Tibial nerve (tissue), 4 donors: ENCODE data around the gene SPTBN1. TPM values are rescaled to one million over a fixed set of nuclear protein-coding genes. Genes with fewer than 3 reads are reported as not detected.

Experiments used
- DNase-seq, 2 donors: peaks; one replicate each; pipeline ENCODE4 v3.0.0-alpha.2; 2019; ENCODE audit warnings: low spot score in 2 of 2
- H3K27ac ChIP-seq, 4 donors: fragments of 200-600 bp; sonication (generic) in 3 of 4; one replicate each; pipeline ENCODE4 v1.5.1; 2017 to 2019; ENCODE audit warnings: mild to moderate bottlenecking in 1 of 4
- H3K27me3 ChIP-seq, 2 donors: fragments of 200-600 bp; sonication (generic) in 1 of 2; one replicate each; pipeline versions ENCODE4 v1.5.1 to v1.6.0; 2017 to 2019
- H3K36me3 ChIP-seq, 3 donors: fragments of 200-600 bp; sonication (generic); one replicate each; pipeline ENCODE4 v1.5.1; 2018 to 2019
- H3K4me1 ChIP-seq, 4 donors: fragments of 200-600 bp; sonication (generic) in 3 of 4; one replicate each; pipeline ENCODE4 v1.5.1; 2017 to 2019
- H3K4me3 ChIP-seq, 4 donors: fragments of 200-600 bp; sonication (generic) in 3 of 4; one replicate each; pipeline ENCODE4 v1.5.1; 2017 to 2019; ENCODE audit warnings: mild to moderate bottlenecking in 1 of 4, moderate library complexity in 1 of 4
- H3K9me3 ChIP-seq, 4 donors: fragments of 200-600 bp; sonication (generic) in 3 of 4; one replicate each; pipeline ENCODE4 v1.5.1; 2017 to 2019
- EP300 ChIP-seq, 2 donors: sonication (generic); formaldehyde crosslinking; IDR thresholded peaks; one replicate each; pipeline ENCODE4 v1.6.1; 2017; ENCODE audit warnings: antibody characterized with exemption in 2 of 2, mild to moderate bottlenecking in 1 of 2
- POLR2A ChIP-seq, 2 donors: fragments of 450-650 bp; IDR thresholded peaks; one replicate each; pipeline ENCODE4 v1.6.1; 2017; ENCODE audit warnings: antibody characterized with exemption in 2 of 2, mild to moderate bottlenecking in 2 of 2, moderate library complexity in 2 of 2
- WGBS, 2 donors: methylation state at CpG; one replicate each; pipeline ENCODE4 v1.1.5; 2018; 5-methylcytosine and 5-hydroxymethylcytosine counted together
- total RNA-seq, 4 donors: library from RNA; depleted of rRNA; stranded (reverse); fragments of >200 nt; gene quantifications; one replicate each; pipeline ENCODE4 v1.1.0, GENCODE V29; 2016
- TF ChIP-seq, protein P1 (sequence below), 5 experiments: fragments of 200-600 bp in 3 of 5; fragments of 450-650 bp in 2 of 5; sonication (generic) in 3 of 5; IDR thresholded peaks; one replicate each; pipeline ENCODE4 v1.5.1; 2016 to 2019; ENCODE audit warnings: antibody characterized with exemption in 5 of 5, mild to moderate bottlenecking in 3 of 5, moderate library complexity in 2 of 5

Gene SPTBN1
- total RNA-seq, 4 donors from 2014 or later = 670 to 967 (median 890) TPM

DNA sequence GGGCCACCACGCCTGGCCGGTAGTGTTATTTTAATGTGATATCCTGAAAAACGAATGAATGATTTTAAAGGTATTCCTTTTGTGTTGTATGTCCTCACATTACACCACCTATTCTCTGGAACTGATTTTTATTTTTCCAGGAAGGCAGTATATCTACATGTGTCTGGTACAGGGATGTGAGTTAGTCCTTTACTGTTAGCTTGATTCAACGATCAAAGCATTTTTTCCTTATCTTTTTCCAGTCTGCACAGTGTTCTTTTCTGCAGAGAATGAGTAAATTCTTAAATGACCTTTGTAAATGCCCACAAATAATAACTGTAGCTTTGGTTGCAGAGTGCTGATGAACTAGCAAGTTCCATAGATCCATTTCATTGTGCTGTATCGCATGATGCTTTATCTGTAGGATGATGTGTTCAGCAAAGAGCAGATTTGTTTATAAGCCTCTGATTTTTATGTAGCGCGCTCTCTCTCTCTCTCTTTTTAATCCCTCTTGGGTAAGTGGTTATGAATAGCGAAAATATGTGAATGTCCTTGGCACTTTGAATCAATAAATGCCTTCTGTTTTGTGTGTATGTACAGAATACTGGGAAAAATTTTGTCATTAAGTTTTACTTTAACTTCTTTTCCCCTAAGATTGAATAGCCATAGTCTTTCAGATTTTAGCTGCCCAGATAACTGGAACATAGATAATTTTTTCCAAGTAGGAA is 184.9 kb downstream of the SPTBN1 start:
- Histone ChIP-seq H3K36me3 (peaks cover 6 to 67% (median 16%) of the 10 kb centered on the region in 3 donors), H3K4me1 (peaks cover 0 to 62% (median 27%) of the 10 kb centered on the region in 4 donors), H3K9me3 (no peaks in the 10 kb centered on the region), H3K27me3 (no peaks in the 10 kb centered on the region), H3K27ac (peak overlapping the region in 2 of 4 donors; percentile 58 to 64), H3K4me3 (no peak overlapping the region)
- 47 to 54% methylated on average over 8 of the region's 8 CpGs for WGBS, 2 donors
- DNase-seq = no peak
- TF ChIP-seq EP300 (IDR thresholded peaks at IDR 0.05) = no peak
- TF ChIP-seq POLR2A (IDR thresholded peaks at IDR 0.05) = no peak
- TF ChIP-seq, protein P1, sequence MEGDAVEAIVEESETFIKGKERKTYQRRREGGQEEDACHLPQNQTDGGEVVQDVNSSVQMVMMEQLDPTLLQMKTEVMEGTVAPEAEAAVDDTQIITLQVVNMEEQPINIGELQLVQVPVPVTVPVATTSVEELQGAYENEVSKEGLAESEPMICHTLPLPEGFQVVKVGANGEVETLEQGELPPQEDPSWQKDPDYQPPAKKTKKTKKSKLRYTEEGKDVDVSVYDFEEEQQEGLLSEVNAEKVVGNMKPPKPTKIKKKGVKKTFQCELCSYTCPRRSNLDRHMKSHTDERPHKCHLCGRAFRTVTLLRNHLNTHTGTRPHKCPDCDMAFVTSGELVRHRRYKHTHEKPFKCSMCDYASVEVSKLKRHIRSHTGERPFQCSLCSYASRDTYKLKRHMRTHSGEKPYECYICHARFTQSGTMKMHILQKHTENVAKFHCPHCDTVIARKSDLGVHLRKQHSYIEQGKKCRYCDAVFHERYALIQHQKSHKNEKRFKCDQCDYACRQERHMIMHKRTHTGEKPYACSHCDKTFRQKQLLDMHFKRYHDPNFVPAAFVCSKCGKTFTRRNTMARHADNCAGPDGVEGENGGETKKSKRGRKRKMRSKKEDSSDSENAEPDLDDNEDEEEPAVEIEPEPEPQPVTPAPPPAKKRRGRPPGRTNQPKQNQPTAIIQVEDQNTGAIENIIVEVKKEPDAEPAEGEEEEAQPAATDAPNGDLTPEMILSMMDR (IDR thresholded peaks at IDR 0.05) = no peak

- no peak for DNase-seq
- H3K27ac ChIP-seq = peak overlapping the region; percentile 14 to 64 (median 54)
- H3K27me3 ChIP-seq = no peaks in the 10 kb centered on the region
- WGBS, 2 donors = 58 to 65% methylated on average over 8 of the region's 8 CpGs
- TF ChIP-seq POLR2A (IDR thresholded peaks at IDR 0.05) (no peak), EP300 (IDR thresholded peaks at IDR 0.05) (no peak)
- TF ChIP-seq, protein P1 (IDR thresholded peaks at IDR 0.05) = no peak
- H3K36me3 ChIP-seq = peaks cover 16 to 73% (median 26%) of the 10 kb centered on the region in 3 donors
- no peaks in the 10 kb centered on the region for H3K9me3 ChIP-seq
- H3K4me3 ChIP-seq = no peak overlapping the region
- H3K4me1 ChIP-seq = peaks cover 0 to 52% (median 22%) of the 10 kb centered on the region in 4 donors
Observed at GRCh38 chr2:54641988-54642387, 185.9 kb downstream of the SPTBN1 start.

DNA sequence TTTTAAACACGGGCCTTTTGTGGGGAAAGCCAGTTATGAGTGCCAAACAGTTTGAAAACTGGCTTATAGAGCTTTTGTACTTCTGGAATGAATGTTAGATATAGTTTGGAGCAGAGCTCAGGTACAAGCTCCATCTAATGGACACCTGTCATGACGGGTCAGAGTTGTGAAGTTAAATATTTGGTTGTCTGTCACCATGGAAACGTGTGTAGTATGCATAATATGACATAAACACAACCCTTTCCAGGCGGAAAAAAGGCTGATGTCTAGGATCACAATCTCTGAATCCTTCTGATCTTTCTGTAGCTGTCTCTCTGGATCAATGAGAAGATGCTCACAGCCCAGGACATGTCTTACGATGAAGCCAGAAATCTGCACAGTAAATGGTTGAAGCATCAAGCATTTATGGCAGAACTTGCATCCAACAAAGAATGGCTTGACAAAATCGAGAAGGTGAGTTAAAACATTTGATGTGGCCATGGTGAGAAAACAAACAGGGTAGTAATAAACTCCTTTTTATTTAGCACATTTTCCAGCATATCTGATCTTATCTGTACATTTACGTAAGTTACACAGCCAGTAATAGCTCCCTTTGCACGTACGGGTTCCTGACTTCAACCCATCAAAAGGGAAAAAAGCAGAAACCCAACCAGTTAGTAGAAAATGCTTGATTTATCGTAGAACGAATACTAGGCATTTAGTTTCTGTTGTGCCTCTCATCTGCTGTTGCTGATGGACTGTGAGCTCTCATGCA is 186.7 kb downstream of the SPTBN1 start:
- peaks cover 19 to 77% (median 34%) of the 10 kb centered on the region in 3 donors for H3K36me3 ChIP-seq
- WGBS, 2 donors = 83 to 86% methylated on average over 11 of the region's 11 CpGs
- no peaks in the 10 kb centered on the region for H3K9me3 ChIP-seq
- H3K27ac ChIP-seq = peak overlapping the region in 2 of 4 donors; percentile 58 to 64
- H3K4me3 ChIP-seq = no peak overlapping the region
- no peak for DNase-seq
- TF ChIP-seq, protein P1 (IDR thresholded peaks at IDR 0.05) = no peak
- TF ChIP-seq POLR2A (IDR thresholded peaks at IDR 0.05) (no peak), EP300 (IDR thresholded peaks at IDR 0.05) (no peak)
- H3K4me1 ChIP-seq = peaks cover 0 to 46% (median 21%) of the 10 kb centered on the region in 4 donors
- no peaks in the 10 kb centered on the region for H3K27me3 ChIP-seq

GRCh38 chr2:54644236-54644635 is 188.1 kb downstream of the SPTBN1 start:
- Histone ChIP-seq H3K4me1 (peaks cover 0 to 34% (median 18%) of the 10 kb centered on the region in 4 donors), H3K27ac (peak overlapping the region in 1 of 4 donors; percentile 2), H3K36me3 (peaks cover 13 to 77% (median 37%) of the 10 kb centered on the region in 3 donors), H3K27me3 (no peaks in the 10 kb centered on the region), H3K4me3 (no peak overlapping the region), H3K9me3 (no peaks in the 10 kb centered on the region)
- TF ChIP-seq EP300 (IDR thresholded peaks at IDR 0.05) (no peak), POLR2A (IDR thresholded peaks at IDR 0.05) (no peak)
- TF ChIP-seq, protein P1 (IDR thresholded peaks at IDR 0.05) = no peak
- DNase-seq = no peak
- 66 to 69% methylated on average over 4 of the region's 4 CpGs for WGBS, 2 donors
